DMS153 treated with DMSO at 0.1 percent for 48 hours (cell line): ENCODE data around the gene ZNF142.

Experiments
- DNase-seq: peaks from one replicate; lab custom pipeline; 2025; ENCODE audit not compliant: unreplicated experiment; lab: John Stamatoyannopoulos, UW

The ZNF142 gene

GRCh38 chr2:218648088-218648786, 11.2 kb downstream of the ZNF142 start:
- DNase-seq = peak; percentile 17

GRCh38 chr2:218645126-218645525, 14.3 kb downstream of the ZNF142 start:
- no peak for DNase-seq

- DNase-seq = no peak
These were observed 14.7 kb downstream of the ZNF142 start for GRCh38 chr2:218644721-218645120.

- DNase-seq = no peak
These were observed 15.6 kb downstream of the ZNF142 start for GRCh38 chr2:218643751-218644310.

GRCh38 chr2:218642786-218643185, 16.6 kb downstream of the ZNF142 start:
- no peak for DNase-seq

- no peak for DNase-seq
These were observed 17.2 kb downstream of the ZNF142 start for GRCh38 chr2:218642121-218642656.

- DNase-seq = no peak
These were observed 21.1 kb downstream of the ZNF142 start for GRCh38 chr2:218638372-218638771.

- DNase-seq = no peak
These were observed 23.7 kb downstream of the ZNF142 start for GRCh38 chr2:218635719-218636118.

- DNase-seq = no peak
These were observed 27.6 kb downstream of the ZNF142 start for GRCh38 chr2:218631837-218632236.

- no peak for DNase-seq
These were observed 31.5 kb downstream of the ZNF142 start for GRCh38 chr2:218627939-218628338.

GRCh38 chr2:218626369-218626768, 33.1 kb downstream of the ZNF142 start:
- no peak for DNase-seq

GRCh38 chr2:218623366-218623705, 36.1 kb downstream of the ZNF142 start:
- no peak for DNase-seq

GRCh38 chr2:218622606-218623365, 36.6 kb downstream of the ZNF142 start:
- no peak for DNase-seq

- DNase-seq = no peak
These were observed 38.4 kb downstream of the ZNF142 start for GRCh38 chr2:218621007-218621406.

GRCh38 chr2:218618102-218618860, 41.1 kb downstream of the ZNF142 start:
- DNase-seq = no peak

GRCh38 chr2:218615868-218616315, 43.5 kb downstream of the ZNF142 start:
- DNase-seq = no peak

- DNase-seq = peak; percentile 22
These were observed 51.8 kb downstream of the ZNF142 start, which contains the start of gene PLCD4 for GRCh38 chr2:218607436-218608115. TSS of gene PLCD4 (plus strand) at chr2:218607899. CDS start at chr2:218615740, 7,841 bp downstream.

- DNase-seq = peak; percentile 63
These were observed 54.0 kb downstream of the ZNF142 start for GRCh38 chr2:218605432-218605831.
